Coronary artery (tissue), 2 donors: ENCODE results near the gene FLT1.

Experiments used
- DNase-seq: peaks from one replicate; pipeline ENCODE4 v3.0.0-alpha.2; 2017; ENCODE audit warnings: low spot score
- H3K27ac ChIP-seq, 2 donors: fragments of 200-600 bp; sonication (generic); one replicate each; pipeline ENCODE4 v1.5.1; 2016 to 2019
- H3K4me3 ChIP-seq: fragments of 200-600 bp; sonication (generic); 2 replicates; pipeline ENCODE4 v1.5.1; 2016; ENCODE audit warnings: mild to moderate bottlenecking, moderate library complexity
- CTCF ChIP-seq: fragments of 200-600 bp; sonication (generic); IDR thresholded peaks from one replicate; pipeline ENCODE4 v1.5.1; 2019; ENCODE audit warnings: antibody characterized with exemption

Gene FLT1

GRCh38 chr13:28338742-28339141, 156.2 kb downstream of the FLT1 start:
- TF ChIP-seq CTCF, result no peak
- Histone ChIP-seq H3K4me3 (peak overlapping the region; percentile 10), H3K27ac (no peak overlapping the region)
- no peak for DNase-seq

DNA sequence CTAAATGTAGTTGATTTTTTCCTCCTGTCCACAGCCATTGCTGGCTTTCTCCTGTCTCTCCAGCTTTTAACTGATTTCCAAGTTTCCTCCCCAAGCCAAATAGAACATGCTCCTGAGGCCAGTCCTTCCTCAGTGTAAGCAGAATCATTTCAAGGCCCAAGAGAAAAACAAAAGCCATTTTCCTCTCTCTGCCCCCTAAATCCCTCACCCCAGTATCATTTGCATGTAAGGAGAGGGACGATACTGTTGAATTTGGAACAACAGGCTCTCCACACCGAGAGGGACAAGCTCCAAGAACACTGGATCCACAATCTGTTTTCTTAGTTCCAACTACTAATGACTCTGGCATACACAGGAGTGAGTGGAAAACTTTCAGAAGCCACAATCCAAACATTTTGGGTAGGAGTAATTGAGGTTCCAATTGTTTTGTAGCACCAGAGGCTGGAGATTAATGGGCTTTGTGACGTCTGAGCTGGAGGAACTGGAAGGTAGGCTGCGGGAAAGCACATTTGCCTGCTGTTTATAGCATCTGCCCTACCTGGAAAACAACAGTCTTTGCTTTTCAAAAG, 156.8 kb downstream of the FLT1 start:
- DNase-seq, result no peak
- H3K4me3 ChIP-seq, result peak overlapping the region; percentile 10
- no peak for TF ChIP-seq CTCF
- H3K27ac ChIP-seq, result no peak overlapping the region

DNA sequence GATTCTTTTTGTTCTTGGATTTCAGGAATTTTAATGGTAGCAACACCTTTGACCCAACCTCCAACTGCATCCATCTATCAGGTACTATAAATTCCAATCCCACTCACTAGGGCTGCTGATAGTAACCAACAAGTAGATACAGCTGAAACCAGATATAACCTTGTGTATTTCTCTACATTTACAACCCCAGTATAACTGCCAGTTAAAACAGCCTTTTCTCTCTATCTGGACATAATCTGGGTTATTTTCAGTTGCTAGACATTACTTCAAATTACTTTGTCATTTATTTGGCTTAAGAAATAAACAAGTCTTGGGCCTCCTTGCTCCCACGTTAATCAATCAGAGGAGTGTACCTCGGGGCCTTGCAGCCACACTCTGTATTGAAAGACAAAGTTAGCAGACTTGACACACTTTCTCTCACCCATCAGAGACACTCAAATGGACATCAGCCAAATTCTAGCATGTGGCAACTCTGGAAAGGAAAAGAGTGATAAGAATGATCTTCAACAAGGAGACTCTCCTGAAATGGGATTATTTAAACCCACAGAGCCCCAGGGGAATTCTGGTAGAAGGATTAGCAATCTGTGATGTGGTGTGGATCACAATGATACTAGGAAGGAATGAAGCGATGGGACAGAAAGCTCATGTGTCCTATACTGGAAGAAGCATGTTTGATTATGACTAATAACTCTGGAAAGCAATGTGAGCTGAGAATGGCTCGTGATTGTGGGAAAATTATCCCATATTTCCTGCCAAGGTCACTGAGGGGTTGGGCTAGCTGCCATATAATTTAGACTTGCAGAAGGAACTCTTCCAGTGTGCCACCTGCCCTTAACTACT, 157.5 kb downstream of the FLT1 start:
- TF ChIP-seq CTCF, result no peak
- no peak for DNase-seq
- peak overlapping the region in 1 of 2 donors; percentile 16 for H3K27ac ChIP-seq

DNA sequence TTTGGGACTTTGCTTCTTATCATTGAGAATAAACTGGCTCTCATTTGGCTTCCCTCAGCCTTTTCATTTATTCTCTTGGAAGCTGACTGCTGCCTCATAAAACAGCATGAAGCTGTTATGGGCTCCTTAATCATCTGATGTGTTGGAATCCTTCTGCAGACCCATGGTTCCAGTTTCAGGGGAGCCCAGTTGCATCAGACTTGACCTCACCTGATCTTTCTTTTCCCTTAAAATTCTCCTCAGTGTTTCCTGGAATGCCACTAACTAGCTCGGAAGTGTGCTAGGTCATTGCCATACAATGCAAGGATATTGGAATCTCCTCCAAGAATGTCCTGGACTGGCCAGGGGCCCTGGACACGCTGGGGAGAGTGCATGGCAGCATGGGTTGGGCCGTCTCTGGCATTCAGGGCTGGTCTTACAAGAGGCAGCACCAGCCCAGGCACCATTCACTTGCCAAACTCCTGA, 158.7 kb downstream of the FLT1 start:
- no peak overlapping the region for H3K4me3 ChIP-seq
- H3K27ac ChIP-seq, result no peak overlapping the region
- no peak for TF ChIP-seq CTCF
- no peak for DNase-seq

More for the DNA sequence above, 157.5 kb downstream of the FLT1 start:
- H3K4me3 ChIP-seq, result no peak overlapping the region

- no peak overlapping the region for H3K27ac ChIP-seq
- no peak for DNase-seq
- no peak for TF ChIP-seq CTCF
- H3K4me3 ChIP-seq, result no peak overlapping the region
Observed at GRCh38 chr13:28333204-28333881, 161.6 kb downstream of the FLT1 start.

- Histone ChIP-seq H3K4me3 (no peak overlapping the region), H3K27ac (peak overlapping the region in 1 of 2 donors; percentile 28)
- no peak for TF ChIP-seq CTCF
- no peak for DNase-seq
Observed at GRCh38 chr13:28329395-28330158, 165.4 kb downstream of the FLT1 start.
